Measurements from ENCODE around the gene APLN.

APLN gene, protein sequence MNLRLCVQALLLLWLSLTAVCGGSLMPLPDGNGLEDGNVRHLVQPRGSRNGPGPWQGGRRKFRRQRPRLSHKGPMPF

GRCh38 chrX:129654652-129655546, at the start of gene APLN:
TSS of gene APLN (minus strand) at chrX:129654956. CDS start at chrX:129654630, 326 bp downstream.
- no peak for DNase-seq (ENCODE audit: low read depth in 2 of 2)

DNA sequence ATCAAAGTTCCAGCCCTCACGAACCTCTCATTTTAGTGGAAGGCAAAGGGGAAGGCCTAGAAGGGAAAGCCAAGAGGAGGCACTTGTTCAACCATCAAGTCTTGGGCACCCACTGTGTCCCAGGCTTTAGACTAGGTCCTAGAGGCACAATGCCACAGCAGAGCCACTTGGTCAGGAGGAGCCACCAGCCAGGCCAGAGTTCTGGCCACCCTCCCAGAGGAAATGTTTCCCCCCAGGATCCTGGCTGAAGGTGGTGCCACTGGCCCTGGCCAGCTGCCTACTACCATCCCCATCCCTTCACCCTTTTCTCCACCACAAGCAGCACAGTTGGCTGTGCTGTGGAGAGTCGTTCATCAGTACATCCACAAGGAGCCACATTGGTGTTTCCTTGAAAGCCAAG, 49.7 kb upstream of the APLN start:
- no peak for DNase-seq (ENCODE audit: low read depth in 2 of 2)

GRCh38 chrX:129701624-129702069, 46.9 kb upstream of the APLN start:
- DNase-seq (ENCODE audit: low read depth in 2 of 2) = no peak

DNA sequence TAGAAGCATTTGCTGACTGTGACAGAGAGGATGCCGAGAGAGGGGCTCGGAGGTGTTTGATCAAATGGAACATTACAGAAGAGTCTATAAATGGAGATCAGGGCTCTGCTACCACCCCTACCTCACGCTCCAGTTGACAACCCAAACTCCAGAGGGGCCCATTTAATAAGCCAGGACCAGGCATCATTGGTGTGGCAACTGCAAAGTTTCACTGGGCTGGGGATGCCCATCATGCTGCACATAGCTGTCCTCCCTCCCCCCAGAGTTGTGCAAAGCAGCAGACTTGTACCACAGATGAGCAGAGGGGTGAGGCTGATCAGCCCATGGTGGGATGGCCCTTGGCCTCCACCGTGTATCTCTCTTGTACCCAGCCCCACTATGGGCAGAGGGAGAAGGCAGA, 45.8 kb upstream of the APLN start:
- no peak for DNase-seq (ENCODE audit: low read depth in 2 of 2)

DNA sequence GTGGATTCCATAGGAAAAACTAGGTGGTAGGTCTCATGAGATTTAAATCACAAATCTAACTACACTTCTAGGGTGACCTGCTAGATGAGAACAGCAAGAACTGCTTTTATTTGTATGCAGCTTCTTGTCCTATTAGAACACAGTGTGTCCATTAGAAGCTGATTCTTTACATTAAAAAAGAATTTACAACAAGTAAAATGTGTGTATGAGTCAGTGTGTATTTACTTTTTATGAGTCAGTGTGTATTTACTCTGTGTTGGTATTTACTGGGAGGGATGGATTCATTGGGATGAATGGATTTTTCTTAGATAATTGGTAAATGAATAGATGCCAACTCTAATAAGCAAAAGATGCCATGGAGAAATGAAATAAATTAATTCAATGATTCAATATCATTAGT, 43.4 kb upstream of the APLN start:
- no peak for DNase-seq (ENCODE audit: low read depth in 2 of 2)

DNA sequence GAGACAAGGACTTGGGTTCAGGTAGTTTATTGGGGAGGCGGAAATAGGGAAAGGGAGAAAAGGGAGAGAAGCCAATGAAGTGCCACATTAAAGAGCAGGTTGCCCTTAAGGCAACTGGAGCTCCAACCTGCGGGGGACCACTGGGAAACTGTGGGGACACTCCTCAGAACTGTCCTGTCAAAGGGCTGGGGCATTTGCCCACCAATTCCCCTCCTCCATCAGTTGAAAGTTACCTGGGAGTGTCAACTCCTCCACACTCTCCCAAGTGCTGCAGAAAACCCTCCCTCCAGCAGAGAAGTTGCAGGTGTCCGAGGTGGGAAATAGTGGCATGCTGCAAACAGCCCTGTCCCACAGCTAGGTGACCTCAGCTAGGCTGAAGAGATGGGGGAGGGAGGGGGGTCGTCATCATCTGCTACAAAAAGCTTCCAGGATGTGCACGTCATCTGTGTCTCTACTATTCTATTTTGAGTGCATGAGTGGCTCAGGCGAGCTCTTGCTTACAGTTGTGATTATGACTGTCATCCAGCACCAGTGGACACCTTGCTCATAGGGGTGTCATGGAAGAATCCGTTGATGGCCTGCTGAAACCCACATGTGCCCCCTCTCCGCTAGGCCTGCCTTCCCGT, 42.6 kb upstream of the APLN start:
- no peak for DNase-seq (ENCODE audit: low read depth in 2 of 2)

GRCh38 chrX:129696463-129697155, 41.9 kb upstream of the APLN start:
- no peak for DNase-seq (ENCODE audit: low read depth in 2 of 2)

DNA sequence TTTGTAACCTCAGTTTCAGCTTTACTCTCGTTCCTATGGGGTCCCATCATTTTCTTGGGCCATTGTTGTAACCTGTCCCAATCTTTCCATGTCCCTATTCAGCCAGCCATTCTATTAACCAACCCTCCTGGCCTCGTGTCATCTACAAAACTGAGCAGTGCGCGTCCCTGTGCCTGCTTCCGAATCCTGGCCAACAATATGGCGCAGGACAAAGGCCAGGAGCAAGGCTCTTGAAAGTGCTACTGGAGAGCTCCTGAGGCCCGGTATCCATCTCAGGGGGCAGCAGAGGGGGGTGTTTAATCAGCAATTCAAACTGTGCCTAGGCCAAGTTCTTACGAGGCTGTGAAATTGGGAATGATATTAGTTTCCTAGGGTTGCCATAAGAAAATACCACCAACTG, 41.2 kb upstream of the APLN start:
- no peak for DNase-seq (ENCODE audit: low read depth in 2 of 2)

DNA sequence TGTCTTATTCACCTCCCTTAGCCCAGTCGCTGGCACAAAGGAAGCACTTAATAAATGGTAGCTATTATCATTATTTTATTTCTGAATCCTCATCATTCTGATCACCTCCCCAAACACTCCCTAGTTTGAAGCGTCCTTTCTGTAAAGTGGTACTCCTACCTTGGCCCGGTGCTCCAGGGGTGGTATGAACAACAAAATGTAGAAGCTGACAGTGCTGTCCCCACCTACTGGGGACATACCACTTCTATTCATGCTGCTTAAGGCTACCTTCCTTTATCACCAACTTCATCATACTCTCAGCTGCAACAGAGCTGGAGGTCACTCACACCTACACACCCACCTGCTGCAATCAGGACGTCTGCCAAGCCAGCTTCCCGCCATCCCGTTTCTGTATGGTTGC, 40.8 kb upstream of the APLN start:
- DNase-seq (ENCODE audit: low read depth in 2 of 2) = no peak

GRCh38 chrX:129694805-129695204, 40.0 kb upstream of the APLN start:
- DNase-seq (ENCODE audit: low read depth in 2 of 2) = no peak

- no peak for DNase-seq (ENCODE audit: low read depth in 2 of 2)
Observed at GRCh38 chrX:129693354-129693753, 38.6 kb upstream of the APLN start.

DNA sequence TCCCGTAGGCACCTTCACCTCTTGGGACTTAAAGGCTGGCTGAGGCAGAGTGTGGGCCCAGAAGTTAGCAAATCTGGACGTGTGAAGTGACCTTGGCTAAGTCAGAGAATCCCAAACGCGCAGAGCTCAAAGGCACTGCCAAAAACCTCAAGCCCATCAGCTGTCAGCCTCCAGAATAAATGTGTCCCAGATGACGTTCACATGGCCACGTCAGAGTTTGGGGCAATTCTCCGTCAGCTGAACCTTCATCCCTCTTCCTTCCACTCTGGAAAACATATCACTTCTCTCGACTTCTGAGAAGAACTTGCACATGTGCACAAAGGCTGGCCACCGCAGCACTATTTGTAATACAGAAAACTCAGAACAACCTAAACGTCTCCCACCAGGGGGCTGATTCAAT, 35.7 kb upstream of the APLN start:
- DNase-seq (ENCODE audit: low read depth in 2 of 2) = no peak

DNA sequence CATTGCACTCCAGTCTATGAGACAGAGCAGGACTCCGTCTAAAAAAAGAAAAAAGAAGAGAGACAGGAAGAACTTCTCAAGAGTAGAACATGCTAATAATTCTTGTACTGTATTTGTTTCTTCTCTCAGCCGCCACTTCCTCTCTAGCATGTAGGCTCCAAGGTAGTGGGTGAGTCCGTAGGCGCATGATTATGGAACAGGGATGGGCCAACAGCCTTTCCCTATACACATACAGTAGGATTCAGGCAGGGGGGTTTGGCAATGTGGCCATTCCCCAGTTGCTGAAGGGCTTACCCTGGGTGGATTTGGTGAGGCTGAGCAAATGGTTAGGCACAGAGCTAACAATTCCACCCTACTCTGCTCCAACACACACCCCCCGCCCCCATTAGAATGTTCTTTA, 35.0 kb upstream of the APLN start:
- no peak for DNase-seq (ENCODE audit: low read depth in 2 of 2)

- DNase-seq (ENCODE audit: low read depth in 2 of 2) = no peak
Observed at GRCh38 chrX:129688097-129688496, 33.3 kb upstream of the APLN start.

GRCh38 chrX:129686422-129686948, 31.7 kb upstream of the APLN start:
- DNase-seq (ENCODE audit: low read depth in 2 of 2) = no peak

- DNase-seq (ENCODE audit: low read depth in 2 of 2) = no peak
Observed at GRCh38 chrX:129682979-129683378, 28.2 kb upstream of the APLN start.

- DNase-seq (ENCODE audit: low read depth in 2 of 2) = no peak
Observed at GRCh38 chrX:129679901-129680300, 25.1 kb upstream of the APLN start.

DNA sequence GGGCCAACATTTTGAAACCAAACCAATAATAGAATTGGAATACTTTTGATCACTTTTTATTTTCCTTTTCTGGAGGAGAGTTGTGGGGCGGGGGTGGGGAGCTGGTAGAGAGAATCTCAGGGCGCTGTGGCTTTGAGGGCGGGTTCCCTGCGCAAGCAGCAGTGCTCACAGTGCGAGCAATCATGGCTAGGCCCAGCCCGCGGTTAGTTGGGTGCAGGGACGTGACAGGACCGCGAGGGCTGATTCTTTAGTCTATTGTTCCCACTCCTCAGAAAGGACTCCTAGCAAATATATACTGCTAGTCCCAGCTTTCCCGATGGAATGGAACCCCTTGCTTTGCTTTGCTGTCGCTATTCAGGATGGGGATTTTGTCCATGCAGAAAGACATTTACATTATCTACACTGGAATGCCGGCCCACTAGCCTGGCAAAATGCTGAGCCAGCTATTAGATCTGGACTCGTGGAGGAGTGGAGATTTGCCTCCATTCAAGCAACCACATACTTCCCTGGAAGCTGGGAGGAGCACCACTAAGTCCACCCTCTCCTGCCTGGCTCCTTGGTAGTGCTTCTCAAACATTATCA, 23.9 kb upstream of the APLN start:
- no peak for DNase-seq (ENCODE audit: low read depth in 2 of 2)

- no peak for DNase-seq (ENCODE audit: low read depth in 2 of 2)
Observed at GRCh38 chrX:129667412-129667811, 12.7 kb upstream of the APLN start.

- no peak for DNase-seq (ENCODE audit: low read depth in 2 of 2)
Observed at GRCh38 chrX:129665916-129666644, 11.3 kb upstream of the APLN start.

- DNase-seq (ENCODE audit: low read depth in 2 of 2) = no peak
Observed at GRCh38 chrX:129663171-129663570, 8.4 kb upstream of the APLN start.
